ENCODE measurements around the gene NME7.
A peak's percentile ranks its signal among the peaks of the same experiment; 100 is the strongest.
"Not testable (repeated sequence)": the region's sequence is repeated elsewhere in the genome, so short reads cannot be mapped to it uniquely, and the experiment has no call there.

The NME7 gene

DNA sequence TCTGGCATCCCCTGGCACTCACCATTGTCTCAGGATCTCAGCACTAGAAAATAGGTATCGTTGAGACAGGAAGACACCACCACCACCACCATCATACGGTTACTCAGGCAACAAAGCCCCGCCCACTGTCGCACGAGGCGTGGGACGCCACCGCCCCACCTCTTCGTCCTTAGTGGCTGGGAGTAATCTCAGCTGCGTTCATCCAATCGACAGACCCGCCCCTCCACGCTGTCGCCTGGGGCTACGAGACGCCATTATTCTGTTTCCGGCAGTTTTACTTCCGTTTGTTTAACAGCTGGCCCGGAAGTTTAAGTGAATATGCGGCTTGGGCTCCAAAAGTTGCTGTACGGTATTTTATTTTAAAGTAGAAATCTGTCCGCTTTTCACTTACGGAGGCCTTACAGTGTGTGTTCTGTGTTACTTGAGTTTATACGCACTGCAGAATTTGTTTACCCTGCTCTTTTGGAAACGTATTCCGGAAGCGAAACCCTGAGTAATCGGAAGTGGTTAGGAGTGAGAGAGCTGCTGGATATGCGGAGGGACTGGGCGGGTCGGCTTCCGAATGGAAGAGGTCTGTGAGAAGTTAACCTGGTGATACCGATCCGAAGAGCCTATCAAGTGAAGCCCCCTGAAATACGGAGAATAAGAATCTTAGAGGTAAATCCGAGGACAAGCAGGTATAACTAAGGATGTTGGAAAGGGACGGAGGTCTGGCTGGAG, at the start of gene NME7, which contains the start of gene BLZF1:
NME7 (minus strand) TSS at position 112 of the 720 bp plus-strand sequence; CDS start at position 25, 87 bp downstream.
BLZF1 (plus strand) TSS at position 510 of the 720 bp plus-strand sequence. CDS start 1,328 bp downstream, outside the sequence.
- peak; percentile 59 to 98 (median 92) for DNase-seq

- DNase-seq, result no peak
Measured at GRCh38 chr1:169414952-169415351, 47.4 kb upstream of the NME7 start.

DNA sequence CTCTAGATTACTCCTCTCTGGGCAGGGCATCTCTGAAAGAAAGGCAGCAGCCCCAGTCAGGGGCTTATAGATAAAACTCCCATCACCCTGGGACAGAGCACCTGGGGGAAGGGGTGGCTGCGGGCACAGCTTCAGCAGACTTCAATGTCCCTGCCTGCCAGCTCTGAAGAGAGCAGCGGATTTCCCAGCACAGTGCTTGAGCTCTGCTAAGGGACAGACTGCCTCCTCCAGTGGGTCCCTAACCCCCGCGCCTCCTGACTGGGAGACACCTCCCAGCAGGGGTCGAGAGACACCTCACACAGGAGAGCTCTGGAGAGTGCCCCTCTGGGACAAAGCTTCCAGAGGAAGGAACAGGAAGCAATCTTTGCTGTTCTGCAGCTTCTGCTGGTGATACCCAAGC, 40.7 kb upstream of the NME7 start:
- not testable (repeated sequence) for DNase-seq

GRCh38 chr1:169402578-169402977, 35.0 kb upstream of the NME7 start:
- not testable (repeated sequence) for DNase-seq

GRCh38 chr1:169395955-169396354, 28.4 kb upstream of the NME7 start:
- no peak for DNase-seq

DNA sequence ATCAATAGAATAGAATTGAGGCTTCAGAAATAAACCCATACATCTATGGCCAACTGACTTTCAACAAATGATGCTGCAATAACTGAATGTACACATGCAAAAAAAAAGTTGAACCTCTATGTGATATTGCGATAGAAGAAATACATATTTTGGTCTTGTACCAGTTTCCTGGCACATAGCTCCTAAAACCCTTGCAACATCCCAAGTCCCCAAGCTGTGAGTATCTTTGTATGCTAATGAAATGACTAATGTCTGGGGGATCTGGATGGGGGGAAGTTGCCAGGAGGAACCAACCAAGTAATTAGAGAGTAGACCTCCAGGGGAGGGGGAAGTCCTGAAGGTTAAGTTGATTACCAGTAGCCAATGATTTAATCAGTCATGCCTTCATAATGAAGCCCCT, 24.8 kb upstream of the NME7 start:
- DNase-seq, result no peak

DNA sequence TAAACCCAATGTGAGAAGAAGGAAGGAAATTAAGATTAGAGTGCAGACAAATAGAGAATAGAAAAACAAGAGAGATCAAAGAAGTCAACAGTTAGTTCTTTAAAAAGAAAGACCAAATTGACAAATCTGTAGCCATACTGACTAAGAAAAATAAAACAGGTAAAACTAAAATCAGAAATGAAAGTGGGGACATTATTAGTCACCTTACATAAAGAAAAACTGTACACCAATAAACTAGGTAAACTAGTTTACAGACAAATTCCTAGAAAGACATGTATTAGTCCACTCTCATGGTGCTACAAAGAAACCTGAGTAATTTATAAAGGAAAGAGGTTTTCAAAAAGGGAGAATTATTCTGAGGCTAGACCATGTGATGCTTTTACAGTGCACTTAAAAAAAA, 22.7 kb upstream of the NME7 start:
- no peak for DNase-seq

GRCh38 chr1:169387399-169387798, 19.8 kb upstream of the NME7 start:
- no peak for DNase-seq

DNA sequence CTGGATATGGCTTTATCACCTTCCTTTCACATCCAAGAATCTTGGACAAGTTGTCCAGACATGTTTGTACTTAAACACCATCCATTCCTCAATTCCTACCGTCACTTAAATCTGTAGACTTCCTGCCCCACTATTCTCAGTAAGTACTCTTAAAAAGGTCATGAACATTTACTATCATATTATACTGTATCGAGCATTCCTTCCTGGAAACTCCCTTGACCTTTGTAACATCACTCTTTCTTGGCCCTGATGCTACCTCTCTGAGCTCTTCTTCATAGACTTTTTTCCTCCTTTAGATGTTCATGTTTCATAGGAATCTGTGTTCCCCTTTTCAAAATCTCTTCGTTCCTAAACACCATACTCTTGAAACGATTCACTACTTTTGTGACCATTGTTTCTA, 15.9 kb upstream of the NME7 start:
- DNase-seq, result no peak

DNA sequence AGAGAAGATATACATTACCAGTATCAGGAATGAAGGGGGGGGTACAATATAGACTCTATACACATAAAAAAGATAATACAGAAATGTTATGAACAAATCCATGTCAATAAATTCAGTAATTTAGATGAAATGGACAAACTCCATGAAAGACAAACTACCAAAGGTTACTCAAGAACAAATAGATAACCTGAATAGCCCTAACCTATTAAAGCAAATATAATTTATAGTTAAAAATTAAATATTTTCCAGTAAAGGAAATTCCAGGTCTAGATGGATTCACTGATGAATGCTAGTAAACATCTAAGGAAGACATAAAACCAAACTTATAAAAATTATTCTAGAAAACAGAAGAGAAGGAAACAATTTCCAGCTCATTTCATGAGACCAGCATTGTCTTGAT, 13.6 kb upstream of the NME7 start:
- no peak for DNase-seq

GRCh38 chr1:169371404-169371803, 3.8 kb upstream of the NME7 start:
- DNase-seq, result no peak

DNA sequence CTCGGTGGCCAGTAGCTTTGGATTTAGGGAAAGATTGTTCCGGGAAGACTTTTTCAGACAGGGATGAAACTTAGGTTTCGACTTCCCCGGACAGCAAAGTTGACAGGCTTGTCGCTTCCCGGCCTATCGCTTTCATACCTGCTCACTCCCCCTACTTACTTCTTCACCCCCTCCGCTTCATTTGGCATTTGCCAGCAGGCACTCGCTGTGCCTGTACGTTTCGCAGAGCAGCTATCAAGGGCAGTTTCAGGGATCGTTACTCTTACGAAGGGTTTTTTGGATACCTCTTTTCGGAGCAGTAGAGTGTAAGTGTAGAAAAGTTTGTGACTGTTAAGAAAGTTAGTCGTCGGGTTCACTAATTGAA, 791 bp upstream of the NME7 start:
- DNase-seq, result peak in 3 of 56 donors; percentile 16 to 31 (median 21)

DNA sequence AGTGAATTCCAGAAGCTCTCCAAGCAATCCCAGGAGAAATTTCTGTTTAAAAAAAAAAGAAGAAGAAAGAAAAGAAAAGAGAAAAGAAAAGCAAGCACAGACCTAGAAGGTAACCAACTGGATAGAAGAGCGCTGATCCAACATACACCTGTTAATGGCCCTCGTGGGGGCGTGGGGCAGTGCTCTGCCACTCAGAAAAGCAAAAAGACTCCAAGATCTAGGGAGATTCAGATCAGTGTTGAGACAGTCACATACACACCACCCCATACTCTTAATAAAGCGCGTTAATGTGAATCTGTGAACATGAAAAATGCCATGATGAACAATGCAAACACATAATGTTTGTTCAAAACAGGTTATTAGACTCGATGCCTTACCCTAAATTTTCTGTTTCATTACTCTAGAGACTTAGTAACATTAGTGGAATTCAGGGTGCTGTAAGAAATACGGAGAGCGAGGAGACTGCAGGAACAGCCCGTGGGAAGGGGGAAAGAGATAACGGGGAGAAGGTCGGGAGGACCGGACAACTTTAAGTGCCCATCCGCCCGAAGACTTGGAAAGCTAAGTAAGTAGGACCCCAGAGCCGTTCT, 406 bp downstream of the NME7 start:
- DNase-seq, result no peak

GRCh38 chr1:169364948-169365347, 2.6 kb downstream of the NME7 start:
- no peak for DNase-seq

GRCh38 chr1:169363046-169363730, 4.4 kb downstream of the NME7 start:
- no peak for DNase-seq

DNA sequence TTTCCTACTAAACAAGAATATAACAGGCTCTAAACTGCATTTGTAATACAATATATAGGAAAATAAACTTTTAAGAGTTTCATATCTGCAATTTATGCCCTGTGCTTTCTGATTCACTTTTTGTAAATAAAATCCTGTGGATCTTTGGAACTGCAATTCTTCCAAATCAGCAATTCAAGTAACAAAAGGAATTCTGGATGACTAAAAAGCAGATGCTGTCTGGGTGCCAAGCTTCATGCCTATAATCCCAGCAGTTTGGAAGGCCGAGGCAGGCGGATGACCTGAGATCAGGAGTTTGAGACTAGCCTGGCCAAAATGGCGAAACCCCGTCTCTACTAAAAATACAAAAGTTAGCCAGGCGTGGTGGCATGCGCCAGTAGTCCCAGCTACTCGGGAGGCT, 6.3 kb downstream of the NME7 start:
- DNase-seq, result peak in 1 of 56 donors; percentile 1

DNA sequence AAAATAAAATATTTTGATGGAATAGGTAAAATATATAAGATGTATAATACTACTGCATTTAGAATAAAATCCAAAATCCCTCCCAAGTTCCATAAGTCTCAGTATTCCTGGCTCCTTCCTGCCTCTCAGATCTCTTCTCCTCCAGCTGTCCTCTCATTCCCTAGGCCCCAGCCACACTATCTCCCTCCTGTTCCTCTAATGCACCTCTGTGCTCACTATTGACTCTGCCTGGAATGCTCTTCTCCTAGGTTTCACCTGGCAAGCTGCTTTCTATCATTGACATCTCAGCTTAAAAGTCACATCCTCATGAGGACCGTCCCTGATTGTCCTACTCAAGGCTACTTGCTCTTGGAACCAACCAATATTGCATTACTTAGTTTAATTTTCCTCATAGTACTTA, 7.2 kb downstream of the NME7 start:
- no peak for DNase-seq

DNA sequence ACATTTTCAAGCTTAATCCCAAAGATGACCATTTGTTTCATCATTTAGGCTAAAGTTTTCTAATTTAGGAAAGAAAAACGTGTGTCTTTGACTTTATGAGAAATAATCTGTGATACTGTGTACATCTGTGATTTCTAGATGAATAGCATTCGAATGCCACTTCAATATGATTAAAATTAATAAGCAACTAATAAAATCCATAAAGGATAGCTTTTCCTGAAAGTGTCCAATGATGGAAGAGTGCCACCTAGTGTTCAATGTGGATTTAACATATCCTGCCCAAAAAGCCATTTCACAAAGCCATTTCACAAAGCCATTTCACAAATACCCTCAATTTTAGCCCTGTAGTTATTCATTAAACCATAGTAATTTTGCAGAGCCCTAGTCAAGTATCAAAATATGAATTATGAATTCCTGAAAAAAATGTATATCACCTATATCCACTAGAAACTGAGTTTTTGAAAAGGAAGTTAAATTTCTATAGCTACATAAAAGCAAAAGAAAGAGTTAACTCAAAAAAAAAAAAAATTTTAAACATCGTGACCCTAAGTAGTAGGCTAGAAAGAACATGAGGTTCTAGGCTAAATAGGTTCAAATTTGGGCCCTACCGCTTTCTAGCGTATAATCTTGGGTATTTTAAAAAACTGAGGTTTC, 19.1 kb downstream of the NME7 start:
- peak in 5 of 56 donors; percentile 0 to 53 (median 3) for DNase-seq

DNA sequence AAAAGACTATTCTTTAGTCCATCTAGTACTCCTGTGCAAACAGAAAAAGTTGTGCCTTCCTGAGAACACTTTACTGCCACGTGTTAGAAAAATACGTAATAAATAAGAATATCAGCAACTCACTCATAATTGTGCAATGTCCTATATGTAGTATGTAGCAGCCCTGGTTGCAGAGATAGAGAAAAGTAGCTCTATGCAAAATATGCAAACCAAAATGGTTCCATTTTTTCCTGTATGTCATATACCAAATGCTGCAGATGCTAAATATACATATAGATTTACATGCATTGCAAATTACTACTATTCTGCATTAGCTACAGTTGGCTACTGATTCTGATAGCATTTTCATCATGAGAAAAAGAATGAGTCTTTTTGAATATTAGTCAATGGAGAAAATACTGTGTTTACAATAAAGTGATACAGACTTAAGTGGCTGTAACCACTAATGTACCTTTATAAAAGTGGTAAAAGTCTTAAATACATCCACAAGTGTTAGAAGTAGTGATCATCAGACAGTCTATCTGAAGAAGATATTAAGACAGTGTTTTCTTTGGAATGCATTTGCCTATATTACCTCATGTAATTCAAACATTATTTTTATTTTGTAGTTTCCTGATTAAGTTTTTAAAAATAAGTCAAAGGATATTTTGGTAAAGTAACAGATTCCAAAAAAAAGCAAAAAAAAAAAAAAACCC, 19.8 kb downstream of the NME7 start:
- no peak for DNase-seq

DNA sequence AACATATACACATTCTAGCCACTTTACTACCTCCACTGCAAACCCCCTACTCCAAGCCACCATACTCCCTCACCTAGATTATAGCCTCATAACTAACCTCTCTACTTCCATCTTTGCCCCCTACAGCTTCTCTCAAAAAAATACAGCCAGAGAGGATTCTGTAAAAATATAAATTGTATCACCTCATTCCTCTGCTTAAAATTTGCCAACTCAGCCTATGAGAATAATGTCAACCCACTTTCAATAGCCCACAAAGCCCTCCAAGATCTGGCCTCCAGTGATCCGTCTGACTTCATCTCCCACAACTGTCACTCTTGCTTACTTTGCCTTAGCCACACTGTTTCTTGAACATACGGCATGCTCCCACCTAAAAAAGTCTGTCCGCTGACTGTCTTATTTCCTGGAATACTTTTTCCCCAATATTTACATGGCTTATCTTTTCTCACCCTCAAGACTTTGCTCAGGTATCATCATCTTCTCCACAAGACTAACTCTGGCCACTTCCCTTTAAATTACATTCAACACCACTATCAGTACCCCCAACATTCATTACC, 21.5 kb downstream of the NME7 start:
- no peak for DNase-seq

DNA sequence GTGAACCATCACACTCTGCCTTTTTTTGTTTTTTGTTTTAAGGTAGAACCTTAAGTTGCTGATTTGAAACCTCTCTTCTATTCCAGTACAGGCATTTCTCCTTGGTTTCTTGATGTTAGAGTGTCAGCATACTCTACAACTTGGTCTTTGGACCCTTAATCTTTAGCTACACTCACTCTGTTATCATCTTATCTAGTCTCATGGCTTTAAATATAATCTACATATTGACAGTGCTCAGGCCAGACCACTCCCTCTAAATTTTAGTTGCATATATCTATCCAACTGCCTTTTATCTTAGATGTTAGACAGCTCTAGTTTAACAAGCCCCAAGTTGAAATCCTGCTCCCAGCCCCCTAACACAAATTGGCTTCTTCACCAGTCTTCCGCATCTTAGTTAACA, 22.1 kb downstream of the NME7 start:
- DNase-seq, result no peak
